SU-DHL-6 (cell line): ENCODE results near the gene EEF1A2.

Source experiments
- EZH2phosphoT487 ChIP-seq: fragments of 200-600 bp; sonication (generic), shearing (Covaris generic); conservative IDR thresholded peaks from 2 replicates; pipeline ENCODE4 v1.6.1; 2018; ENCODE audit warnings: mild to moderate bottlenecking, antibody characterized with exemption, low read length, moderate library complexity, mixed read lengths
- TF ChIP-seq, protein P1 (sequence below): fragments of 200-600 bp; sonication (generic); IDR thresholded peaks from one replicate; pipeline ENCODE4 v1.5.1; 2017; ENCODE audit warnings: antibody characterized with exemption, mild to moderate bottlenecking, low read length, moderate library complexity; ENCODE audit not compliant: insufficient read depth, poor library complexity, severe bottlenecking

GRCh38 chr20:63469713-63470101 is 29.2 kb downstream of the EEF1A2 start:
- TF ChIP-seq EZH2phosphoT487, result no peak
- TF ChIP-seq, protein P1, sequence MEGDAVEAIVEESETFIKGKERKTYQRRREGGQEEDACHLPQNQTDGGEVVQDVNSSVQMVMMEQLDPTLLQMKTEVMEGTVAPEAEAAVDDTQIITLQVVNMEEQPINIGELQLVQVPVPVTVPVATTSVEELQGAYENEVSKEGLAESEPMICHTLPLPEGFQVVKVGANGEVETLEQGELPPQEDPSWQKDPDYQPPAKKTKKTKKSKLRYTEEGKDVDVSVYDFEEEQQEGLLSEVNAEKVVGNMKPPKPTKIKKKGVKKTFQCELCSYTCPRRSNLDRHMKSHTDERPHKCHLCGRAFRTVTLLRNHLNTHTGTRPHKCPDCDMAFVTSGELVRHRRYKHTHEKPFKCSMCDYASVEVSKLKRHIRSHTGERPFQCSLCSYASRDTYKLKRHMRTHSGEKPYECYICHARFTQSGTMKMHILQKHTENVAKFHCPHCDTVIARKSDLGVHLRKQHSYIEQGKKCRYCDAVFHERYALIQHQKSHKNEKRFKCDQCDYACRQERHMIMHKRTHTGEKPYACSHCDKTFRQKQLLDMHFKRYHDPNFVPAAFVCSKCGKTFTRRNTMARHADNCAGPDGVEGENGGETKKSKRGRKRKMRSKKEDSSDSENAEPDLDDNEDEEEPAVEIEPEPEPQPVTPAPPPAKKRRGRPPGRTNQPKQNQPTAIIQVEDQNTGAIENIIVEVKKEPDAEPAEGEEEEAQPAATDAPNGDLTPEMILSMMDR, result no peak
